Measurements from ENCODE around the gene MIS12.

GRCh38 chr17:5464717-5465507, 21.5 kb upstream of the MIS12 start:
- TF ChIP-seq SP1 (IDR thresholded peaks at IDR 0.05), result no peak
- TF ChIP-seq ZNF384 (IDR thresholded peaks at IDR 0.05), result no peak
- TF ChIP-seq ARNT (IDR thresholded peaks at IDR 0.05), result no peak
- no peak for TF ChIP-seq SUZ12 (IDR thresholded peaks at IDR 0.05)
- TF ChIP-seq CTBP1 (IDR thresholded peaks at IDR 0.05; ENCODE audit: borderline replicate concordance), result no peak
- TF ChIP-seq FOXK2 (IDR thresholded peaks at IDR 0.05), result no peak
- TF ChIP-seq FOXM1 (IDR thresholded peaks at IDR 0.05; ENCODE audit: borderline replicate concordance), result no peak
- no peak for TF ChIP-seq L3MBTL2 (conservative IDR thresholded peaks at IDR 0.05)
- no peak for TF ChIP-seq LEF1 (IDR thresholded peaks at IDR 0.05; ENCODE audit: borderline replicate concordance)
- no peak for TF ChIP-seq FOXA1 (IDR thresholded peaks at IDR 0.05)
- no peak for TF ChIP-seq ELF4 (IDR thresholded peaks at IDR 0.05)
